Stimulated activated CD4-positive, alpha-beta T cell treated with anti-CD3 and anti-CD28 coated beads, Interleukin-12 subunit alpha, Interleukin-12 subunit beta, amount 100 ng/mL, for 48 hours (primary cell): ENCODE measurements around the gene LGALS8.
"Not testable (repeated sequence)": the region's sequence is repeated elsewhere in the genome, so short reads cannot be mapped to it uniquely, and the experiment has no call there.

Source experiments
- DNase-seq, 3 donors: peaks; one replicate each; pipeline ENCODE4 v3.0.0-alpha.2; 2020; ENCODE audit warnings: low read depth in 2 of 3, low spot score in 1 of 3

LGALS8 gene

GRCh38 chr1:236536540-236536939 lies 12.8 kb downstream of the LGALS8 start:
- DNase-seq: no peak

- DNase-seq: no peak
Observed at GRCh38 chr1:236540813-236541465, 17.2 kb downstream of the LGALS8 start.

GRCh38 chr1:236541710-236542109 lies 17.9 kb downstream of the LGALS8 start:
- no peak for DNase-seq

DNA sequence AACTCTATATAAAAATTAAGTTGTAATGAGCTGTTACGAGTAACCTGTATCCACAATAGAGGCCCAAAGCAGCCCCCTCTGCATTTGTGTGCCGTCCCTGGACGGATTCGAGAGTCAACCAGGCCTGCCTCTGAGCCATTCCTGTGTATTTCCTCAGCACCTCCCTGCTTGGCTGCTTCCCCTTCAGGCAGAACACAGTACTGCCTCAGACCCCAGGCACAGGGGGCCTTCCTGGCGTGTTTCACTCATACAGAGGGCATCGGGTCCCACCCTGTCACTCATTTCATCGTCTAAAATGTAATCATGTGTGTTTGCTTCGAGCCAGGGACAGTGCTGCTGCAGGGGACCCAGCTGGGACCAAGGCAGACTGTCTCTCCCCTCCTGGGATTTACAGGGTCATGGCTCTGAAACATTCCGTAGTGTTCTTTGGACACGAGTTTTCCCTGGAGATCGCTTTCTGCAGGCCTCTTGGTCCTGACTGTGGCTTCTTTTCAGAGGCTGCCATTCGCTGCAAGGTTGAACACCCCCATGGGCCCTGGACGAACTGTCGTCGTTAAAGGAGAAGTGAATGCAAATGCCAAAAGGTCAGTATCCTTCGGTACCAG lies 19.4 kb downstream of the LGALS8 start:
- DNase-seq: no peak

DNA sequence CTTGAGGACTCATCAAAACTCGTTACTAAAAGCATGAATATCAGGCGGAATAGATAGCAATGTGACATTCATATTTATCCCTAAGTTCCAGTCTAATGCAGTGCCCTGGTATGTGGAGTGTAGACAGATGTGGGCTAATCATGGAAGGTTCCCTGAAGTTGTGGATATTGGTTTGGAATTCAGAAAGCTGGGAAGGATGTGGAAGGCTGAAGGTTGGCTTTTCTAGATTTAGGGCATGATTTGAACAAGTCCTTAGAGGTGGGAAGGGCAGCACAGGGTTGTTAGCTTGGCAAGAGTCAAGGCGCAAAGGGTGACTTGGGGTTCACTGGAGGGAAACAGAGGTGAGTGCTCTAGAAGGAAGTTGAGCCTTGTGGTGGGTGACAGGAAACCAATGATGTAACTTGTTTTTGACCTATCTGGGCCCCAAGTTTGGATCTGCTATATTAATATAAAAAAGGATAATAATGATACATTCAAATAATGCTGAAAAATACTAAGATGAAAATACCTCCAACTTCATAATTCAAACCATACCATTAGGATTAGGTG lies 21.9 kb downstream of the LGALS8 start:
- DNase-seq: no peak

DNA sequence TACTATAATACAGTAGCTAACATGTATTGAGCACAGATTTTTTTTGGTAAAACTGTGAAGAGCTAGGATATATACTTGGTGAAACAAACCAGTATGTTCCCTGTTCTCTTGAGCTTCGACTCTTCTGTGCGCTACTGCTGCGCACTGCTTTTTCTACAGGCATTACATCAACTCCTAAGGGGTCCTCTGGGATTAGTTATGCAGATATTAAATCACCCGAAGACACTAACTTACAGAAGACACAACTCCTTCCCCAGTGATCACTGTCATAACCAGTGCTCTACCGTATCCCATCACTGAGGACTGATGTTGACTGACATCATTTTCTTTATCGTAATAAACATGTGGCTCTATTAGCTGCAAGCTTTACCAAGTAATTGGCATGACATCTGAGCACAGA lies 24.7 kb downstream of the LGALS8 start:
- DNase-seq: no peak

GRCh38 chr1:236550961-236551851 lies 27.4 kb downstream of the LGALS8 start:
- no peak for DNase-seq

GRCh38 chr1:236552096-236552495 lies 28.3 kb downstream of the LGALS8 start:
- DNase-seq: no peak

DNA sequence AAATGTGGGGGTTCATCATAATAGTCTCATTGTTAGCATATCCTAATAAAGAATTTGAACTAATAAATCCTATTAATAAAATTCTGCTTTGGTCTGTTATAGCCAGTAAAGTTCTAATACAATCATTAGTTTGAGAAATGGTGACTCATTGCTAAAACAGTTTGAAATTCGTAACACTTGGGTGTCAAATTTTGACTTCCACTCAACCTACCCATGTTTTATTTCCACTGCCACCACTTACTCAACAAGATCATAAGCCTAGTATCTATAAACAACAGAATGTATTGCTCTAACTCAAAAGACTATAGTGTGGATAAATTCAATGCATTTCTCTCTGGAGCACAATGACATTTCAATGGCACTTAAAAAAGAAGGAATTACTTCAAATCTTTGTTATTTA lies 29.1 kb downstream of the LGALS8 start:
- DNase-seq: no peak

DNA sequence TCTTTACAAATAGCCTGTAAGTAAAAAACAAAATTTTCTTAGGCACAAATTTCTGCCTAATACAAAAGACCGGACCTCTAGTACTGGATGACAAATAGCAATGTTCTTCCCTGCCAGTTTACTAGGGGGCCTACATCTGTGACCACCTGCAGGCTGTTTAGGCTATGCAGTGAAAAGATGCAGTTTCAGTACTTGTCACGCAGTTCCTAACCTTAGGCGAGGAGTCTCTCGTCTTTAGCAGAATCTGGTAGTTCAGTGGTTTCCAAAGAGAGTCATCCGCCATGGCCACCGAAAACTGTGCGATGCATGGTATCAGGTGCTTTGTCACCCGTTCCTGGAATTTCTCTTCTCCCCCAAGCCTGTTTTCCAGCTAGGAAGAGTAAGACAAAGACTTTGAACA lies 29.6 kb downstream of the LGALS8 start:
- DNase-seq: no peak

- no peak for DNase-seq
Observed at GRCh38 chr1:236556606-236557005, 32.8 kb downstream of the LGALS8 start.

DNA sequence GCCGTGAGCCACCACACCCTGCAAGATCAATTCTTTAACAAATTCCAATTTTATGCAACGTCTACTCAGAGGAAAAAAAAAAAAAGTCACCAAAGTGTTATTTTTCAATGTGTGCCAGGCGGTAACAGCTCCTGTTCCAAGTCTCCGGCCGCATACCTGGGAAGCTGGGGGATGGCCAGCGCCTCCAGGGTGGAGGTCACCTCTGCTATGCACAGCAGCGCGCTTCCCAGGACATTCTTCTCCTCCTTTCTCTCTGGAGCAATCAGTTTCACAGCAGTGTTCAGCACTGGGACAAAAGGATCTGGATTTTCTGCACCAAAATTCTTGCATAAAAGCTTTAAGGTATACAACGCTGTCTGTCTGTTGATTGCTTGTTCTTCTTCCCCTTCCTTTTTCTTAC lies 34.3 kb downstream of the LGALS8 start:
- no peak for DNase-seq

DNA sequence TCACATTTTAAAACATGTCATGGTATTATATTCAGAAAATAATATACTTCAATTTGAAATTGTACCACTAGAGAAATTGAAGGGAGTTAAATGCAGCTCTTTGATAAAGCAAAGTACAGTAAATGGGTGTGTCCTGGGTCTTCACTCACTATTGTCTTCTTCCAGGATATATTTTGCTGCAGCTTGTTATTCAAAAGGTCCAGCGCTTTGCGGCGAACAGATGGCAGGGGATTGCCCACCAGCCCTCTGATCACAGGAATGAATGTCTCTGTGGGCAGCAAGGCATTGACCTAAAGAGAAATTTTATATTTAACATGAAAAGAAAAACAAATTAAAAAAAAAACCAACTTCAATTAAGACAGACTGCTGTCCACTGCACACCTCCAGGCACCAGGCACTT lies 35.1 kb downstream of the LGALS8 start:
- DNase-seq: no peak

DNA sequence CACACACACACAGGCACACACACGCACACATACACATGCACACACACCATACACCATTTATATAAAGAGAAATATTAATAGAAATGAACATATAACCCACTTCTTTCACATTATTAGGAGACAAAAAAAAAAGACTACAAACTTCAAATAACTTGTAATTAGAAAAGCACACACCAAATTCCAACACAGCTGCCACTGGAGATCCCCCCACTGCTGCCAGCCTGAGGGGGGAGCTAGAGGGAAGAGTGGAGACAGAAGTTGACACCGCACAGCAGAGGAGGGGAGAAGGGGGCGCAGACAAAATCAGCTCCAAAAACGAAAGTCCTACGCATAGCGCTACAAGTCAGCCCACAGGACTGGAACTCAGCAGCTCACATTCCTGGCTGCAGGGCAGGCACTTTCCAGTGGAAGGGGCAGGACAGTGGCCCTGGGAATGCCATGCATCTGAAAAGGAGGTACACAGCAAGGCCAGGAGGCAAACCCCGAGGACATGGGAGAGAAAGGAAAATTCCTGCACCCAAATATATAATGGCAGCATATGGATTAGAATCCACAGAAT lies 36.5 kb downstream of the LGALS8 start:
- no peak for DNase-seq

GRCh38 chr1:236561976-236562375 lies 38.2 kb downstream of the LGALS8 start:
- no peak for DNase-seq

DNA sequence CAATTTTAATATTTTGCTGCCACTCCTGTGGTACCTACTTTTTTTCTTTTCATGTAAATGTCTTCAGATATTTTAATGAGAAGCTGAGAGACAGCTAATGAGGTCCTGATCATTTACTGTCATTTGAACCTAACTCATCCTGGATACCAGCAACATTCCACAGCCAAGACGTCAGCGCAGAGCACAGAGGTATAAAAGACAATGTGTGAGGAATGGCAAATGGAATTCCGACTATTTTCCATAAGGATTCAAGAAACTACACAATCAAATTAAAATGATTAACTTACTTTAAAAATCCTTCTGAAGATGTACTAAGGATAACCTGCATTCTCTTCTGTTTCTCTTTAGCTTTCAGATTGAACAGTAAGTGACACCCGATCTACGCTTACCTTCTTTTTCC lies 41.7 kb downstream of the LGALS8 start:
- no peak for DNase-seq

DNA sequence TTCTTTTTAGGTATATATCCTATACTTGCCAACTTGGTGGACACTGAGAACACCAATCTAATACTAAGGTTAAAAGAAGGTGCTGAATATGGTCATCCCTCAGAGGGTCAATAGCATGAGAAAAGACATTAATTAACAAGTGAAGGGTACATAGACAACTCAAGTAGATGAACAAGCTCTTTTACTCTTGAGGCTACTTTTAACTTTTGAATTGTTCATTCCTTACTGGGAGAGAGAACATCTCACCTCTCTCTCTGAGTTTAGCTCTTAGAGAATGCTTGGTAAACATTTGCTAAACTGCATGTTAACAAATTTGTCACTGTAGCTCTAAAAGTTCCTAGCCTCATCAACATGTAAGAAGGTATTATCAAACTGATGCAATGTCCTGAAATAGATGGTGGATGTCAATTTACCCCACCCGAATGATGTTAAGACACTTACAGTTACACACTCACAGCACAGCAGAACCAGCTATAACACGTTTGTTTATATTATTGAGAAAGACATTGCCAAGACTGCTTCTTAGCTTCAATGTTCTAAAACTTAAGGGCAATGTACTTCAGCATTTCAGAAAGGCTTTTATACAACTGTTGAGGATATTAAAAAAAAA lies 44.6 kb downstream of the LGALS8 start:
- DNase-seq: no peak

DNA sequence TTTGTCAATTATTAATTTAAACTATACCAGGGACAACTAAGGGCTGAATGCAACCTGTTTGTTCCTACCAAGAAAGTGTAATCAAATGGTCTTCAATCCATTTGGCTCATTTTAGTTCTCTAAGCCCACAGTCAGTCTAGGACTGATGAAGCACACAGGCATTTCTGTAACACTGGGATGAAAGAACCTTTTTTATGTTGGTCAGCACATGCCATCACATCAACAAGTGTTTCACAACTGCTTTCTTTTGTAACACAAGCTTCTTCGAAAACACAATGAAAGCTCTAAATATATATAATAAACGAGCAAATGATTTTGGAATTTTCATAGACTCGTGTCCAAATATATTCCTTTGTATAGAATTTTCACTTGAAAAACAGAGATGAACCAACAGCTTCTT lies 51.7 kb downstream of the LGALS8 start:
- DNase-seq: no peak

DNA sequence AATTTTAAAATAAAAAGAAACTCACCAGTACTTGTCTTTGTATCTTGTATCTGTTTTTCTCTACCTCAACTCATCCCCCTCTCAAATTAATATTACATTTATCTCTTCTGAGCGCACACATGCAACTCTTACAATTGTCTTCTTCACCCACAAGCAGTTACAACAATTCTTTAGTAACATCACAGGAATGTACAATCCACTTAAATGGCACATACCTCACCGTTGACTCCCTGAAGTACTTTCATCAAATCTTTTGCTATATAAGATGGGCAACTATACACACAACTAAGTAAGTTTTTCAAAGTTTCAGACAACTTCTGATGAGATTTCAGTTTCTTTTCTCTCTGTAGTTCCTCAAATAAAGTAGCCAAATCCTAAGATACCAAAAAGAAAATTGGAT lies 52.2 kb downstream of the LGALS8 start:
- no peak for DNase-seq

DNA sequence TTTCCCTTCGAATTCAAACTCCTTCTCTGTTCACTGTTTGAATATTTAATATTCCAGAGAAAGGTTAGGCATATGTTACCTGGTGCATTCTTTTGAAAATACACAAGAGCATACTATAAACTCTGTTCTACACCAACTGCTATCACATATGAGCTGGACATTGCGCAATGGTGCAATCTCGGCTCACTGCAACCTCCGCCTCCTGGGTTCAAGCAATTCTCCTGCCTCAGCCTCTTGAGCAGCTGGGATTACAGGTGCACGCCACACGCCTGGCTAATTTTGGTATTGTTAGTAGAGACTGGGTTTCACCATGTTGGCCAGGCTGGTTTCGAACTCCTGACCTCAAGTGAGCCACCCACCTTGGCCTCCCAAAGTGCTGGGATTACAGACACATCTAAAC lies 53.3 kb downstream of the LGALS8 start:
- DNase-seq: not testable (repeated sequence)

- no peak for DNase-seq
Observed at GRCh38 chr1:236578661-236579060, 54.9 kb downstream of the LGALS8 start.
